K562 (cell line): Measurements from ENCODE around the gene ELOF1. TPM values are rescaled to one million over a fixed set of nuclear protein-coding genes. Genes with fewer than 3 reads are reported as not detected.

Source experiments
- ATAC-seq: fragments of 200-7000 bp; cut with Tn5 transposase; 3 replicates; pipeline ENCODE4 v1.9.1; 2020; ENCODE audit warnings: moderate library complexity
- Bru-seq: library from RNA; stranded (reverse); fragments of 400-500 nt; gene quantifications from one replicate; lab custom pipeline; 2021; lab: Mats Ljungman, UMichigan
- BruChase-seq, 2 experiments: library from RNA; stranded (reverse); fragments of 400-500 nt; gene quantifications; one replicate each; lab custom pipeline; 2021; lab: Mats Ljungman, UMichigan
- BruUV-seq: library from RNA; stranded (reverse); fragments of 400-500 nt; replicated peaks from 2 replicates; lab custom pipeline; 2021; lab: Mats Ljungman, UMichigan
- CTCF ChIA-PET: fragments of 300-600 bp; formaldehyde crosslinking; extraction: SDS; loops from one replicate; lab custom pipeline; 2021; ENCODE audit warnings: low intra/inter-chr PET ratio; lab: Yijun Ruan, JAX
- POLR2A ChIA-PET: fragments of 300-600, 350-650 bp; sonication (Branson Sonifier 250); formaldehyde crosslinking; extraction: SDS; loops from one replicate; lab custom pipeline; 2021; ENCODE audit warnings: antibody characterized with exemption, inconsistent platforms; lab: Yijun Ruan, JAX
- DNase-seq, 4 experiments: peaks; one replicate each; pipeline versions ENCODE4 v3.0.0 to v3.0.0-alpha.2; 2011 to 2018; ENCODE audit warnings: low spot score in 3 of 4, mixed read lengths in 3 of 4; ENCODE audit errors: extremely low read depth in 1 of 4
- FAIRE-seq: peaks from 2 replicates; lab custom pipeline; 2011; peaks lifted over from hg19 to GRCh38; lab: Jason Lieb, UNC
- H2AFZ ChIP-seq: 2 replicates; pipeline ENCODE4 v1.6.0; 2011; ENCODE audit warnings: low read depth, low read length, control low read depth, inconsistent platforms
- H3K27ac ChIP-seq: fragments of 200-600 bp; 3 replicates; pipeline ENCODE4 v1.8.0; 2011; ENCODE audit warnings: low read depth, mild to moderate bottlenecking, control low read depth, inconsistent platforms, low read length, moderate library complexity, mixed read lengths; ENCODE audit errors: extremely low read depth
- H3K27me3 ChIP-seq, 2 experiments: fragments of 300-600 bp in 1 of 2; 2 replicates in 1 of 2; 3 replicates in 1 of 2; pipeline versions ENCODE4 v1.6.0 to v1.8.0; 2011; ENCODE audit warnings: inconsistent platforms in 2 of 2, low read length in 2 of 2, mild to moderate bottlenecking in 1 of 2, mixed read lengths in 1 of 2, moderate library complexity in 1 of 2; ENCODE audit not compliant: control insufficient read depth in 2 of 2, insufficient read depth in 2 of 2
- H3K36me3 ChIP-seq: fragments of 300-600 bp; 3 replicates; pipeline ENCODE4 v1.8.0; 2011; ENCODE audit warnings: mild to moderate bottlenecking, low read length, inconsistent platforms; ENCODE audit not compliant: control insufficient read depth, insufficient read depth
- H3K4me1 ChIP-seq, 2 experiments: fragments of 200-600 bp in 1 of 2; replicated peaks in 1 of 2; 2 replicates in 1 of 2; 3 replicates in 1 of 2; pipeline versions ENCODE4 v1.5.1 to v1.8.0; 2011; ENCODE audit warnings: inconsistent platforms in 2 of 2, low read length in 2 of 2, mild to moderate bottlenecking in 1 of 2, mixed read lengths in 1 of 2, moderate library complexity in 1 of 2; ENCODE audit not compliant: control insufficient read depth in 2 of 2, insufficient read depth in 2 of 2
- H3K4me2 ChIP-seq: 2 replicates; pipeline ENCODE4 v1.6.1; 2011; ENCODE audit warnings: low read length, control low read depth, inconsistent platforms, mixed read lengths; ENCODE audit not compliant: insufficient read depth
- H3K4me3 ChIP-seq: fragments of 200-600 bp; sonication (generic), shearing (Covaris generic); 2 replicates; pipeline ENCODE4 v1.5.1; 2016; ENCODE audit warnings: control low read depth, inconsistent platforms
- H3K79me2 ChIP-seq: fragments of 200-600 bp; 3 replicates; pipeline ENCODE4 v1.8.0; 2011; ENCODE audit warnings: low read length, inconsistent platforms; ENCODE audit not compliant: control insufficient read depth, insufficient read depth
- H3K9ac ChIP-seq, 2 experiments: 2 replicates each; pipeline versions ENCODE4 v1.6.0 to v1.6.1; 2011; ENCODE audit warnings: low read depth in 2 of 2, low read length in 2 of 2, control low read depth in 1 of 2, inconsistent platforms in 1 of 2, mild to moderate bottlenecking in 1 of 2, mixed read lengths in 1 of 2; ENCODE audit not compliant: insufficient read depth in 1 of 2
- H3K9me1 ChIP-seq: one replicate; pipeline ENCODE4 v1.6.0; 2011; ENCODE audit warnings: inconsistent platforms, mild to moderate bottlenecking, low read length, moderate library complexity; ENCODE audit not compliant: control insufficient read depth, insufficient read depth
- H3K9me3 ChIP-seq: replicated peaks from 2 replicates; pipeline ENCODE4 v1.5.1; 2011; ENCODE audit warnings: low read depth, low read length, inconsistent platforms; ENCODE audit not compliant: control insufficient read depth, insufficient read depth
- H4K20me1 ChIP-seq: replicated peaks from 2 replicates; pipeline ENCODE4 v1.6.1; 2011; ENCODE audit warnings: low read length, inconsistent platforms, mixed read lengths; ENCODE audit not compliant: control insufficient read depth, insufficient read depth
- ELF1 ChIP-seq: fragments of 200-800 bp; sonication (Bioruptor generic); IDR thresholded peaks from 2 replicates; pipeline ENCODE4 v1.6.1; 2016; ENCODE audit warnings: missing genetic modification characterization, missing compliant biosample characterization
- HMG20B ChIP-seq: fragments of 250-450 bp; sonication (Bioruptor Pico); IDR thresholded peaks from 2 replicates; pipeline ENCODE4 v1.5.0; 2021; ENCODE audit warnings: mild to moderate bottlenecking
- ILF3 ChIP-seq: fragments of 450-650 bp; IDR thresholded peaks from 2 replicates; pipeline ENCODE4 v1.6.1; 2018; ENCODE audit warnings: antibody characterized with exemption, mild to moderate bottlenecking, moderate library complexity, borderline replicate concordance
- MLLT1 ChIP-seq, 2 experiments: fragments of 450-650 bp; IDR thresholded peaks; 2 replicates each; pipeline ENCODE4 v1.6.1; 2016
- PHF8 ChIP-seq: fragments of 200-600 bp; sonication (generic); IDR thresholded peaks from 2 replicates; pipeline ENCODE4 v1.6.1; 2012; ENCODE audit warnings: mixed run types, mild to moderate bottlenecking, inconsistent platforms, low read length, moderate library complexity, borderline replicate concordance
- PHTF2 ChIP-seq: fragments of 250-450 bp; sonication (Bioruptor Pico); IDR thresholded peaks from 2 replicates; pipeline ENCODE4 v1.5.0; 2021; ENCODE audit warnings: mild to moderate bottlenecking
- XRCC5 ChIP-seq: fragments of 200-400 bp; formaldehyde crosslinking; IDR thresholded peaks from 2 replicates; pipeline ENCODE4 v1.6.1; 2017; ENCODE audit warnings: low read depth, mild to moderate bottlenecking, low read length
- ZBTB34 ChIP-seq: fragments of 250-450 bp; sonication (Bioruptor Pico); IDR thresholded peaks from 2 replicates; pipeline ENCODE4 v1.8.0; 2021; ENCODE audit warnings: mild to moderate bottlenecking, moderate library complexity
- ZNF217 ChIP-seq: sonication (generic); formaldehyde crosslinking; IDR thresholded peaks from 2 replicates; pipeline ENCODE4 v1.8.0; 2022; ENCODE audit warnings: mild to moderate bottlenecking, missing genetic modification reagents
- WGBS: fragments of 100-300 bp; shearing (Covaris generic); methylation state at CpG from one replicate; pipeline ENCODE4 v1.1.6; 2016; ENCODE audit warnings: low coverage, mixed read lengths; ENCODE audit not compliant: insufficient coverage; ENCODE audit errors: missing lambda C conversion rate; 5-methylcytosine and 5-hydroxymethylcytosine counted together
- in situ Hi-C: fragments of 300-500 bp; cut with MboI; formaldehyde crosslinking; loops from 4 replicates; pipeline ENCODE4 v1.15.0; 2018; ENCODE audit warnings: inconsistent platforms, mixed read lengths
- intact Hi-C: fragments of 100-400 bp; cut with micrococcal nuclease; formaldehyde crosslinking; loops from 2 replicates; pipeline ENCODE4 v1.14.2; 2022
- long read RNA-seq, 3 experiments: library from polyadenylated mRNA in 2 of 3; library from RNA in 1 of 3; unstranded in 2 of 3; stranded (forward) in 1 of 3; transcript quantifications; one replicate each; pipeline ENCODE4 v2.0.0, GENCODE V29; 2019 to 2022
- polyA minus RNA-seq, 3 experiments: library from RNA; depleted of rRNA, polyadenylated mRNA; stranded (reverse); fragments of >200 nt; gene quantifications; 2 replicates each; pipeline ENCODE4 v1.2.3, GENCODE V29; 2011
- polyA plus RNA-seq, 8 experiments: library from polyadenylated mRNA; depleted of rRNA in 4 of 8; stranded (reverse) in 5 of 8; unstranded in 3 of 8; fragments of >200 nt; fragmentation: Nextera tagmentation in 2 of 8; fragmentation: Illumina TruSeq in 1 of 8; extraction: Ambion mirVana in 2 of 8; extraction: Trizol in 1 of 8; gene quantifications; 2 replicates each; pipeline versions ENCODE4 v1.2.1 to v1.2.3, GENCODE V29; 2011 to 2014; ENCODE audit warnings: inconsistent platforms in 1 of 8, missing spikeins in 1 of 8
- total RNA-seq, 7 experiments: library from RNA; depleted of rRNA in 6 of 7; stranded (reverse); fragments of >200 nt in 6 of 7; fragmentation: Illumina TruSeq in 2 of 7; extraction: Trizol in 2 of 7; gene quantifications; 2 replicates each; pipeline versions ENCODE4 v1.2.1 to v1.2.3, GENCODE V29; 2011 to 2021; ENCODE audit warnings: low replicate concordance in 1 of 7

Gene ELOF1
- total RNA-seq (2011; cell fraction: chromatin; rRNA removed; ENCODE audit: low replicate concordance), result 33.4 and 92.9 TPM in 2 replicates
- total RNA-seq (2011; cell fraction: nucleolus; rRNA removed), result 71.2 and 72.1 TPM in 2 replicates
- 70.5 and 83.9 TPM in 2 replicates for total RNA-seq (2011; cell fraction: nucleoplasm; rRNA removed)
- total RNA-seq (2014; rRNA removed) (74.2 and 118 TPM in 2 replicates), total RNA-seq (2014; rRNA removed; fragmentation: Illumina TruSeq; extraction: Trizol) (56.3 and 71.5 TPM in 2 replicates), total RNA-seq (2015; rRNA removed; fragmentation: Illumina TruSeq; extraction: Trizol) (125 and 129 TPM in 2 replicates), total RNA-seq (2021) (105 and 107 TPM in 2 replicates), polyA plus RNA-seq (2011; rRNA removed) (38.4 and 43.8 TPM in 2 replicates), polyA plus RNA-seq (2014; fragmentation: Illumina TruSeq; extraction: Trizol) (147 and 170 TPM in 2 replicates), polyA plus RNA-seq (2014; fragmentation: Nextera tagmentation; extraction: Ambion mirVana) (10 to 100 TPM; 16.7 to 49.1 TPM), polyA plus RNA-seq (2014; rRNA removed) (99.8 and 115 TPM in 2 replicates), polyA minus RNA-seq (2011; rRNA and poly(A)+ RNA removed) (25.4 and 33.3 TPM in 2 replicates), Bru-seq, nascent RNA (percentile 85 among the genes with signal in this experiment), BruChase-seq, experiment 1, labeled RNA remaining after a 2-hour chase (percentile 79 among the genes with signal in this experiment), BruChase-seq, experiment 2, labeled RNA remaining after a 6-hour chase (percentile 80 among the genes with signal in this experiment)
- 124 and 196 TPM in 2 replicates for polyA plus RNA-seq (2011; cell fraction: cytosol; rRNA removed)
- polyA plus RNA-seq (2011; cell fraction: nucleus; rRNA removed), result 82.4 and 93.1 TPM in 2 replicates
- 94.4 and 105 TPM in 2 replicates for polyA plus RNA-seq (2012)
- 35.9 and 36.6 TPM in 2 replicates for polyA minus RNA-seq (2011; cell fraction: cytosol; rRNA and poly(A)+ RNA removed)
- 19.3 and 19.7 TPM in 2 replicates for polyA minus RNA-seq (2011; cell fraction: nucleus; rRNA and poly(A)+ RNA removed)
- long read RNA-seq, experiment 1, transcript ELOF1-201 (4 exons, 1,019 nt), result major isoform, 68 of 175 reads
- long read RNA-seq, experiment 1, partial matches to known transcripts, result 26 of 175 reads
- long read RNA-seq, experiment 1, other reads (novel, unspliced or antisense), result 79 of 175 reads
- long read RNA-seq, experiment 2, transcript ELOF1-201 (4 exons, 1,019 nt), result major isoform, 38 of 163 reads
- long read RNA-seq, experiment 2, partial matches to known transcripts, result 109 of 163 reads
- long read RNA-seq, experiment 2, other reads (novel, unspliced or antisense), result 10 of 163 reads
- long read RNA-seq, experiment 3, transcript ELOF1-201 (4 exons, 1,019 nt), result major isoform, 62 of 91 reads
- long read RNA-seq, experiment 3, partial matches to known transcripts, result 11 of 91 reads
- long read RNA-seq, experiment 3, other reads (novel, unspliced or antisense), result 15 of 91 reads

GRCh38 chr19:11558881-11559828 is at the start of gene ELOF1:
ELOF1 (minus strand) TSS chr19:11559230; CDS start chr19:11554347, 4,883 bp downstream.
- BruUV-seq, result TSS peak; percentile 93
- H3K36me3 ChIP-seq, result peaks cover 27% of the 10 kb centered on the region; the same call in 2 of the 3 replicates
- peak within 1 kb of the TSS; percentile 94 for H3K27ac ChIP-seq
- POLR2A ChIA-PET, result interaction anchor here (0.6 to 1.5 kb wide), 13 partner anchors 9 to 532 kb away, joined by 3 to 8 read pairs (median 4); partner anchors contain the start of genes CNN1, ECSIT, PRKCSH and ZNF440
- H3K9ac ChIP-seq, result peak within 1 kb of the TSS; percentile 91 to 92
- peaks cover 13% of the 10 kb centered on the region; the same call in 1 of the 2 replicates for H4K20me1 ChIP-seq
- intact Hi-C loops, result no loop called here
- H3K4me3 ChIP-seq, result peak within 1 kb of the TSS; percentile 88
- CTCF ChIA-PET, result interaction anchor here (0.5 to 3.1 kb wide), 3 partner anchors 29 to 299 kb away, joined by 3 to 32 read pairs (median 3); no protein-coding TSS in a partner anchor
- FAIRE-seq, result peak; percentile 97
- no peaks in the 10 kb centered on the region for H3K27me3 ChIP-seq
- ATAC-seq, result peak; percentile 92
- H3K79me2 ChIP-seq, result peaks cover 59% of the 10 kb centered on the region
- in situ Hi-C loops, result no loop called here
- H3K9me1 ChIP-seq, result peaks cover 4% of the 10 kb centered on the region
- DNase-seq, result peak; percentile 94 to 100 (median 96)
- WGBS, result 2% methylated on average over 52 of the region's 57 CpGs
- no peaks in the 10 kb centered on the region for H3K9me3 ChIP-seq
- peak within 1 kb of the TSS; percentile 88 for H2AFZ ChIP-seq
- peak within 1 kb of the TSS; percentile 98 for H3K4me2 ChIP-seq
- H3K4me1 ChIP-seq, result peaks cover 38 to 41% of the 10 kb centered on the region in 2 experiments
- TF ChIP-seq PHF8, result peak; percentile 88; the same call in 1 of the 2 replicates
- peak; percentile 67; the same call in 1 of the 2 replicates for TF ChIP-seq ELF1 (tag)
- no peak for TF ChIP-seq XRCC5
- TF ChIP-seq PHTF2 (CRISPR knock-in tag), result peak; percentile 46; the same call in 1 of the 2 replicates
- no peak for TF ChIP-seq HMG20B (CRISPR knock-in tag)
- TF ChIP-seq ZNF217 (CRISPR knock-in tag), result no peak
- peak in 1 of 2 experiments; percentile 73 for TF ChIP-seq MLLT1 (IDR thresholded peaks at IDR 0.05)
- TF ChIP-seq ILF3, result no peak
- no peak for TF ChIP-seq ZBTB34 (CRISPR knock-in tag)
